HG03108 (cell line): ENCODE data around the gene R3HDM1.
"Not testable (repeated sequence)": the region's sequence is repeated elsewhere in the genome, so short reads cannot be mapped to it uniquely, and the experiment has no call there.

Experiments
- ATAC-seq: cut with Tn5 transposase; IDR thresholded peaks from one replicate; pipeline ENCODE4 v1.9.1; 2021; ENCODE audit warnings: moderate library complexity; ENCODE audit not compliant: unreplicated experiment

The R3HDM1 gene

GRCh38 chr2:135570884-135571283 is 39.6 kb downstream of the R3HDM1 start:
- no peak for ATAC-seq

- ATAC-seq: no peak
Observed at GRCh38 chr2:135573620-135574019, 42.3 kb downstream of the R3HDM1 start.

- ATAC-seq: no peak
Observed at GRCh38 chr2:135581282-135581681, 50.0 kb downstream of the R3HDM1 start.

DNA sequence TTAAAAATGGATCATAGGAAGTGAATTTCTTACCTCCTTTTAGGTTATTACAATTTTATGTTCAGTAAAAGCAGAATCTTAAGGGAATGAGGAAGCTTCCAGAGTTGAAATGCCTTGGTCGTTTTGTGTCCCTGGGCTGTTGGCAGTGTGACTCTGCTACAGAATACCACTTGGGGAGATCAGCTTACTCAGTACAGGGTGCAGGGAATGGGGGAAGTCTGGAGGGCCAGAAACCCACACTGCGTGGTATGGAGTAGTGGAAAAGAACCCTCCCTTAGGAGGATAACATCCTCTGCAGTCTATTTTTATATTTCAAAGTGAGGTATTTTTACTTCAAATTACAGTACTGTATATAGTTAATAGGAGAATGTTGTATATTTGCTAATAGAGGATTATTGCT is 51.1 kb downstream of the R3HDM1 start:
- ATAC-seq: no peak

DNA sequence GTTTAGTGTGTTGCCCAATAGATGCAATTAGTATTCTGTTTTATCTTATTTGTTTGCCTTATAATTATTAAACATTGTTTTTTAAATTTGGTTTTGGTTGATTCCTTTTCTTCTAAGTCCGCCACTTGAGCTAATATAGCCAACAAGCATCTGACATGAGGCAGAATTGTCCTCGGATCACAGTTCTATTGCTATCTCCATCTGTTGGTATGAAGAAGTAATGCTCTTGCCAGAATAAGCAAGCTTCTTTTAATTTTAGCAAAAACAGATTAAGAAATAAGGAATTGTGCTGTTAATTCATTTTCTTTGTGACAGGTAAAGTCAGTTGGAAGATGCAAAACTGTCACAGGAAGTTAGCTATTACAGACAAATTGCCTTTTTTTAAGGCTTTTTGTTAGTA is 54.3 kb downstream of the R3HDM1 start:
- no peak for ATAC-seq

DNA sequence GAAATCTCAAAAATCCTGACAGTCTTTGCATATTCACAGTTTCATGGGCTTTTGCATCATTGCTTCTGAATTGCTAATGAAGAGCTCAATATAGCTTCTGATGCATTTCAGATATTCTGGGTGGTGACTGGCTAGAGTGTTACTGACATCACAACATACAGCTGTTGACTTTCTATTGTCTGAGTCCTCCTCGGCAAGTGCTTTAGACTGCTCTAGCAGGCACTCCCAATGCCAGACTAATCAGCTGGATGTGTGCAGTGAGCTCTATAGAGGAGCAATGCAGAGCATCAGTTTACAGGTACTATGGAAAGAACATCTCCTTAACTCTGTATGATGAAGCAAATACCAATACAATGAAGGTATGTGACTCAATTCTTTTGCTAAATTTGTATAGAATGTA is 54.9 kb downstream of the R3HDM1 start:
- peak; percentile 53 for ATAC-seq

DNA sequence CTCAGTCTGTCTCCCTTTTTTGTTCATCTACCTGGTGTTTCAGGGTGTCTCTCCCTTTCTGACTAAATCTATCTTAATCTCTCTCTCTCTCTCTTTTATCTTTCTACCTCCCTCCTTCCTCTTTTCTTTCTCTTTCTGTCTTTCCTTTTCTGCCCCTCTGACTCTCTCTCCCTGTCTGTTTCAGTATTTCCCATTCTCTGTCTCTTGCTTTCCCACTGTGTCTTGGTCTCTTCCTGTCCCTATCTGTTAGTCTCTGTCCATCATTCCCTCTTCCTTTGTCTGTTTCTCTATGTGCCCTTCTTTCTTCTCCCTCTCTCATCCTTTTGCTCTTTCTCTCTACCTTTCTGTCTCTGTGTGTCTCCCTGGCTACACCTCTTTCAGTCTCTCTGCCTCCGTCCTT is 56.7 kb downstream of the R3HDM1 start:
- no peak for ATAC-seq

GRCh38 chr2:135590619-135591260 is 59.5 kb downstream of the R3HDM1 start:
- ATAC-seq: peak; percentile 48

GRCh38 chr2:135600915-135601314 is 69.6 kb downstream of the R3HDM1 start:
- no peak for ATAC-seq

- no peak for ATAC-seq
Observed at GRCh38 chr2:135603543-135603942, 72.3 kb downstream of the R3HDM1 start.

- no peak for ATAC-seq
Observed at GRCh38 chr2:135607561-135607960, 76.3 kb downstream of the R3HDM1 start.

DNA sequence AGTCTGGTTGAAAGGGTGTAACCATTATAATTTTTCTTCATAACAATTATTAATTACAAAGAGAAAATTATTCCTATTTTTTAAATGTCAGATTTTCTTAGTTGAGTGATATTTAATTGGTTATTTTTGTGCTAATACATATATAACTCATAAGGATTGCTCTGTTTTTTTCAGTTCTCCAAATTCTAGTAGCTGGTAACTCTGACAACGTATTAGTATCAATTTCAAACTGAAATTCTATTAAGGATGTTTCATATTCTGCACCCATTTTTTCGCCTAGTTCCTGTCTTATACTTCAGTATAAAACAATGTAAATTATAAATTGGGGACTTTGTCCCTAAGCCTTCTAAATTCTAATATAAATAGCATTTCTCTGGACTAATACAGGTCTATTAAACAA is 81.0 kb downstream of the R3HDM1 start:
- no peak for ATAC-seq

DNA sequence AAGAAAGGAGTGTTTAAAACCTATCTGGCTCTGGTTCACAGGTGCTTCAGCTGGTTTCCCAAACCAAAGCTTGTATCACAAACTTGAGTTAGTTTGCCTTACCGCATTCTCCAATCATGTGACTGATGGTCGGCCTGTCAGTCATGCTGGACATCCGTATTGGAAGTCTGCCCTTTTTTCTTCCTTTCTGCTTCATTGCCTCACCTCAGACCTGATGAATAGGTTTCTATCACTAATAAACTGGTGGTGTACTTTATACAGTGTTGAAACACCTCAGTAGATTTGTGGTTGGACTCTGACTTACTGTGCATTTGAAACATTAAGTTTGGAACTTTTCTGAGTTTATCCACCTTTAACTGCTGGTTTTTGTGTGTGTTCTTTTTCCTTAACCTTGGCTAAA is 84.1 kb downstream of the R3HDM1 start:
- ATAC-seq: no peak

DNA sequence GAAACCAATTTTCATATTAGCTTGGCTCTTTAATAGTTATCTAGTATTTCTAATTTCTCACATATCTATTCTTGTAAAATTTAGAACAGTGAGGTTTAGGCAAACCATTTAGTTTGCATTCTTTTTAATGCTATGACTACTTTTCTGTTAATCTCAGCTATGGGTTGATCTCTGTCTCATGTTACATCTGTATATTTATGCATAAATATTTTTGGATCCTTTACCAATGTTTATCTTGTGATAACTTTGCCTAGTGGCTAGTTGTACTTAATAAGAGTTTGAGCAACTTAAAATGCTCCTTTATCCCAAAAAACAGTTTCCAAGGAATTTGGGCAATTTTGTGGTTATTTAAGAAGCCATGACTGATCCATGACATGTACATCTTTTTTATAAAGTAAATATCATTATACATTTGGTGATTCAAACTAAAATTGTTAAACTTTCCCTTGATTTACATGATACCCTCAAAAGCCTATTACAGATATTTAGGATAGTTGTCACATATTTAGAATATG is 86.3 kb downstream of the R3HDM1 start:
- ATAC-seq: no peak

GRCh38 chr2:135620198-135620597 is 88.9 kb downstream of the R3HDM1 start:
- no peak for ATAC-seq

GRCh38 chr2:135629520-135629919 is 98.2 kb downstream of the R3HDM1 start:
- no peak for ATAC-seq

GRCh38 chr2:135630034-135630433 is 98.8 kb downstream of the R3HDM1 start:
- not testable (repeated sequence) for ATAC-seq

- ATAC-seq: no peak
Observed at GRCh38 chr2:135630488-135630887, 99.2 kb downstream of the R3HDM1 start.

GRCh38 chr2:135633582-135633981 is 102.3 kb downstream of the R3HDM1 start:
- no peak for ATAC-seq

- no peak for ATAC-seq
Observed at GRCh38 chr2:135635212-135635835, 104.0 kb downstream of the R3HDM1 start.

DNA sequence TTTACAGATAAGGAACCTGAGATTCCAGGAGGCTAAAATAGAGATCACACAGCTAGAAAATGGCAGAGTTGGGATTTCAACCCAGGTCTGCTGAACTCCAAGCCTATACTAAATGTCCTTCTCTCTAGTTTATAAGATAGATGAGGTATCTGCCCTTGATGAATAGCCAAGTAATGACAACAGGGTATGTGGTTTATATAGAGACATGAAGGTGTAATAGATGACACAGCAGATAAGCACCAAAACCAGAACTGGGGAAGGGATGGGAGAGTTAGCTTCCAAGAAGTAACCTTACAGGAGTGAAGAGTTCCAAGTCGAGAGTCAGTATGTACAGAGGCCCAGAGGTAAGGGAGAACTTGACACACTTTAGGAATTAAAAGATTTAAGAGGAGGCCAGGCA is 105.7 kb downstream of the R3HDM1 start:
- ATAC-seq: no peak

DNA sequence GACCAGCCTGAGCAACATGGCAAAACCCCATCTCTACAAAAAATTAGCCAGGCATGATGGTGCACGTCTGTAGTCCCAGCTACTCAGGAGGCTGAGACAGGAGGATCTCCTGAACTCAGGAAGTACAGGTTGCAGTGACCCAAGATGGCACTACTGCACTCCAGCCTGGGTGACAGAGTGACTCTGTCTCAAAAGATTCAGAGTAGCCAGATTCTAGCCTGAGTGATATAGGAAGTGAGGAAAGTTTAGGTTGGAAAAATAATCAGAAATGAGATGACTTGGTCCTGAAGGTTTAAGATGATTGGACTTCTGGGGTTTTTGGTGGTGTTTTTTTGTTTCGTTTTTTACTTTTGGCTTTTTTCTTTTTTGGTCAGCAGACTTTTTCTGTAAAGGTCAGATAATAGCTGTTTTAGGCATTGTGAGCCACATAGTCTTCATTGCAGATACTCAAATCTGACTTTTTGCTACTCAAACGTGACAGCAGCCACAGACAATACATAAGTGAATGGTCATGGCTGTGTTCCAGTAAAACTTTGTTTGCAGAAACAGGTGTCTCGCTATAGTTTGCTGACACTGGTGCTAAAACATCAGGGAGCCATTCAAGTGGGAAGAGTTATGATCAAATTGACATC is 106.3 kb downstream of the R3HDM1 start:
- ATAC-seq: no peak
